Adipocyte (in vitro differentiated cells): ENCODE data around the gene MTARC2.
"Not testable (repeated sequence)": the region's sequence is repeated elsewhere in the genome, so short reads cannot be mapped to it uniquely, and the experiment has no call there.

Experiments
- DNase-seq: peaks from one replicate; pipeline ENCODE4 v3.0.0-alpha.2; 2015; ENCODE audit warnings: low read depth
- H3K27me3 ChIP-seq: replicated peaks from 2 replicates; pipeline ENCODE4 v1.7.0; 2013; ENCODE audit warnings: mild to moderate bottlenecking, low read length, moderate library complexity; ENCODE audit not compliant: control insufficient read depth, insufficient read depth
- H3K36me3 ChIP-seq: 2 replicates; pipeline ENCODE4 v1.7.0; 2013; ENCODE audit warnings: low read length, mild to moderate bottlenecking, moderate library complexity; ENCODE audit not compliant: control insufficient read depth, insufficient read depth, severe bottlenecking
- H3K4me1 ChIP-seq: 2 replicates; pipeline ENCODE4 v1.7.0; 2013; ENCODE audit warnings: mild to moderate bottlenecking, low read length, moderate library complexity; ENCODE audit not compliant: control insufficient read depth, insufficient read depth
- H3K4me3 ChIP-seq: 2 replicates; pipeline ENCODE4 v1.7.0; 2013; ENCODE audit warnings: mild to moderate bottlenecking, low read length, moderate library complexity
- H3K9ac ChIP-seq: 2 replicates; pipeline ENCODE4 v1.7.0; 2013; ENCODE audit warnings: mild to moderate bottlenecking, low read length, moderate library complexity
- H3K9me3 ChIP-seq: 2 replicates; pipeline ENCODE4 v1.7.0; 2013; ENCODE audit warnings: mild to moderate bottlenecking, low read length, moderate library complexity; ENCODE audit not compliant: control insufficient read depth

MTARC2 gene

DNA sequence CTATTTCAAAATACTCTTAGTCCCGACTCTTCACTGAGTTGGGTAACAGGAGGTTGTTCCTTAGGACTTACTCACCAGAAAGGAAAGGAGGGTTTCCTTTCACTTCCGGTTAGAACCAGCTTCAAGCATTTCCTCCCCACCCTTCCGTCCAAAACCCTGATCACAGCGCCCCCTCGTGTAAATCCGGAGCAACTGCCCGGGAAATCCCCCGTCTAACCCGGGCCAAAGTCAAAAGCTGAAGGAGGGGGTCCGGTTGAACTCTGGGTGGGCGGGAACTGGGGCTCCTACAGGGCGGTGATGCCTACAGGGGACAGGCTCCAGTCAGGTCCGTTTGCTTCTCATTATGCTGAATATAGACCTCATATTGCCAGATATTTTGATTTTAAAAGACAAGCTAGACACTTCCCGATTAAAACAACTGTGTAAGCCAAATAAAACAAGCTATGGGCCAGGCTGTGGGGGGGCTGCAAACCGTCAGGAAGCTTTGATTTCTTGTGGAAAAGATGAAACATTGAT, 15.0 kb upstream of the MTARC2 start:
- Histone ChIP-seq H3K36me3 (no peaks in the 10 kb centered on the region), H3K4me3 (peak overlapping the region; percentile 64), H3K9me3 (no peaks in the 10 kb centered on the region), H3K9ac (peak overlapping the region; percentile 77), H3K27me3 (no peaks in the 10 kb centered on the region), H3K4me1 (peaks cover 41% of the 10 kb centered on the region)
- DNase-seq: peak; percentile 96

DNA sequence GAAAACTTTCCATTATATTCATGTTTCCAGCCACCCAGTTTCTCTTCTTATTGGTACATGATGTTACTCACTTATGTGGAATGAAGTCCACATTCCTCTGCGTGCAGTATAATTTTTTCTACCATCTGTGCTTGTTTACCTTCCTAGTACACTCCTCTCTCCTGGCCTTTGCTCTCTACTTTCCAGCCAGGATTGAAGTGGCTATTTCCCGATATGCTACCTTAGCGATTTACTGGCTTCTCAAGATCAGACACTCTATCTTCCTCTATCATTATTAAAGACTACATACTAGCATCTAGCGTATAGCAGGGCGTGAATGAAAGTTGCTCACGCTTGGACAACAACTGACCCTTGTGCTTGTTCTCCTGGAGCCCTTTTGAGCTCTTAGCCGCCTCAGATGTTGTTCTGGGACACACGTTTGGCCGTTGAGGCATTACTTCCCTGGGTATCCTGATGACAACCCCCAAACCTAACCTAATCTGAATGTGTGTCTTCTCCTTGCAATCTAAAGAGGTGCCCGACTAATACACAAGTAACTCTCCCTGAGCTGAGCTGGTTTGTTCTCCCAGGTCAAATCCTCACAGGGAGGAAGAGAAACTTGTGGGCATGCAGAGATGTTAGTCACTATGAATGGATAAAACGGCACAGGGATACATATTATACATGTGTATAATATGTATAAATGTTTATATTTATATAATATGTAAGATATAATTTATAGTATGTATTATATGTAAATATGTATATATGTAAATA, 13.4 kb upstream of the MTARC2 start:
- Histone ChIP-seq H3K27me3 (no peaks in the 10 kb centered on the region), H3K9ac (no peak overlapping the region), H3K9me3 (no peaks in the 10 kb centered on the region), H3K4me3 (no peak overlapping the region), H3K4me1 (peaks cover 41% of the 10 kb centered on the region), H3K36me3 (no peaks in the 10 kb centered on the region)
- peak; percentile 72 for DNase-seq

GRCh38 chr1:220736283-220736682, 11.8 kb upstream of the MTARC2 start:
- not testable (repeated sequence) for H3K9me3 ChIP-seq, H3K4me3 ChIP-seq, H3K27me3 ChIP-seq, H3K36me3 ChIP-seq, DNase-seq, H3K9ac ChIP-seq
- H3K4me1 ChIP-seq: peaks cover 29% of the 10 kb centered on the region

DNA sequence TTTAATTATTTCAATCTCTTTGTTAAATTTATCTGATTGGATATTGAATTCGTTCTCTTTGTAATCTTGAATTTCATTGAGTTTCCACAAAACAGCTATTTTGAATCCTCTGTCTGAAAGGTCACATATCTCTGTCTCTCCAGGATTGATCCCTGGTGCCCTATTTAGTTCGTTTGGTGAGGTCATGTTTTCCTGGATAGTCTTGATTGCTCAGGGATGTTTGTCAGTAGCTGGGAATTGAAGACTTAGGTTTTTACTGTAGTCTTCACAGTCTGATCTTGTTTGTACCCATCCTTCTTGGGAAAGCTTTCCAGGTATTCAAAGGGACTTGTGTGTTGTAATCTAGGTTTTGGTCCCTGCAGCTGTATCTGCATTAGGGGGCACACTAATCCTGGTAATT, 6.8 kb upstream of the MTARC2 start:
- H3K4me3 ChIP-seq: no peak overlapping the region
- no peaks in the 10 kb centered on the region for H3K27me3 ChIP-seq
- no peak overlapping the region for H3K9ac ChIP-seq
- no peaks in the 10 kb centered on the region for H3K9me3 ChIP-seq
- DNase-seq: no peak
- no peaks in the 10 kb centered on the region for H3K4me1 ChIP-seq
- no peaks in the 10 kb centered on the region for H3K36me3 ChIP-seq

- Histone ChIP-seq H3K9me3 (no peaks in the 10 kb centered on the region), H3K9ac (no peak overlapping the region), H3K36me3 (no peaks in the 10 kb centered on the region), H3K4me3 (no peak overlapping the region), H3K4me1 (no peaks in the 10 kb centered on the region), H3K27me3 (no peaks in the 10 kb centered on the region)
- no peak for DNase-seq
Measured at GRCh38 chr1:220741825-220742224, 6.3 kb upstream of the MTARC2 start.

DNA sequence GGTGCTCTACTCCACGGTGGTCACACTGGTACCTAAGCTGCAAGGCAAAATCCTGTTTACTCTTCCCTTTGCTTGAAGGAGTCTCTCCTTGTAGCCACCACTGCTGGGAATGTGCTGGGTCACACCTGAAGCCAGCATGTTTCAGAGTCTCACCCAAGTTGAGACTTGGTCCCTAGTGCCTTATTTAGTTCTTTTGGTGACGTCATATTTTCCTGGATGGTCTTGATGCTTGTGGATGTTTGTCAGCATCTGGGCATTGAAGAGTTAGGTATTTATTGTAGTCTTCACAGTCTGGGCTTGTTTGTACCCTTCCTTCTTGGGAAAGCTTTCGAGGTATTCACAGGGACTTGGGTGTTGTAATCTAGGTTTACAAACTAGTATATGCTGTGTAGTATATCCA, 5.6 kb upstream of the MTARC2 start:
- DNase-seq: no peak
- H3K4me1 ChIP-seq: peaks cover 4% of the 10 kb centered on the region
- no peak overlapping the region for H3K9ac ChIP-seq
- no peaks in the 10 kb centered on the region for H3K36me3 ChIP-seq
- no peaks in the 10 kb centered on the region for H3K9me3 ChIP-seq
- H3K27me3 ChIP-seq: no peaks in the 10 kb centered on the region
- H3K4me3 ChIP-seq: no peak overlapping the region

- Histone ChIP-seq H3K9ac (no peak overlapping the region), H3K36me3 (no peaks in the 10 kb centered on the region), H3K4me3 (no peak overlapping the region), H3K4me1 (peaks cover 30% of the 10 kb centered on the region), H3K9me3 (no peaks in the 10 kb centered on the region), H3K27me3 (no peaks in the 10 kb centered on the region)
- no peak for DNase-seq
Measured at GRCh38 chr1:220746851-220747250, 1.3 kb upstream of the MTARC2 start.

DNA sequence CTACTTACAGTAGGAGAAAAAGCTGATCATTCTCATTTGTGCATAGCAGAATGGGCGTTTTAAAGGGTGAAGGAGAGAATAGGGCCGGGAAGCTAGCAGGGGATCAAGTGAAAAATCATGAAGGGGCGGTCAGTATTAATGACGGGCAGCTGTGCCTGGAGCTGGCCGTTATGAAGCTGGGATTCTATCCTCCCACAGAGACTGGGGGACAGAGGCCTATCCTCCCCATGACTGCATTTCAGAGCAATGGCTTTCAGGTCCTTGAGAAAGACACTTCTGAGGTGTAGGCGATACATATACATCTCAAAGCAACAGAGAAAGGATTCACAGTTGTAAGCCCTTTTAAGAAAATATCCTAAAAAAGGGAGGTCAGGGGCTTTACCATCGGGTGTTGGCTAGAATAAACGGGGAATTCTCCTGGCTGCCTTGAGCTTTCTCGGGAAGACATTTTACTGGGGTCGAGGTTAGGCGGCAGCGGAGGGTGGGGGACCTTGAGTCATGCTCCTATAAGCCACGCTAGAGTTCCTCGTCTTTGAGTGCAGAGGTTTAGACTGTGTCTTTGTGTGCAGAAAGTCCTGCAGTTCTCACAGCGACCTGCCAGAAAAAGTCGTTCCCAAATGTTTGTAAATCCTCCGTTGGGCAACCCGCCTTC, 559 bp upstream of the MTARC2 start:
- Histone ChIP-seq H3K4me1 (peaks cover 30% of the 10 kb centered on the region), H3K9me3 (no peaks in the 10 kb centered on the region), H3K9ac (peak overlapping the region; percentile 90), H3K27me3 (no peaks in the 10 kb centered on the region), H3K36me3 (no peaks in the 10 kb centered on the region), H3K4me3 (peak overlapping the region; percentile 89)
- DNase-seq: no peak

GRCh38 chr1:220748936-220749335, 814 bp downstream of the MTARC2 start:
- no peaks in the 10 kb centered on the region for H3K36me3 ChIP-seq
- no peaks in the 10 kb centered on the region for H3K9me3 ChIP-seq
- DNase-seq: peak; percentile 17
- H3K9ac ChIP-seq: peak overlapping the region; percentile 90
- no peaks in the 10 kb centered on the region for H3K27me3 ChIP-seq
- peak overlapping the region; percentile 89 for H3K4me3 ChIP-seq
- peaks cover 35% of the 10 kb centered on the region for H3K4me1 ChIP-seq

DNA sequence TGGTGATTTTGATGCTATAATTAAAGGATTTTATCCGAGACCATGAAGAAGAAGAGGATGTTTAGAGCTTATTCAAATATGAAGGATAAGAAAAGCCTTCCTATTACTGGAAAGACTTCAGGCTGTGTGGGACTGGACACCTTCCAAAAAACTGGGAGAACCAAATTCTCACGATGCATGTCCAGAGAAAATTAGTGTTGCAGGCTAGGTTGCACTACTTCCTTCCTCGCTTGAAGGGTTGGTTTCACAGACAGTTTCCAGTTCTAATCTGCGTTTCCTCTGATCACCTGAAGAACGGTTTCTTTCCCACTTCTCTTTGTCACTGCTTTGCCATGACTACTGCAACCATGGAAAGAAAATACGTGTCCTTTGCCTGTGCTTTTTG, 2.0 kb downstream of the MTARC2 start:
- peaks cover 35% of the 10 kb centered on the region for H3K4me1 ChIP-seq
- no peaks in the 10 kb centered on the region for H3K9me3 ChIP-seq
- H3K36me3 ChIP-seq: peaks cover 5% of the 10 kb centered on the region
- H3K9ac ChIP-seq: peak overlapping the region; percentile 8
- peak; percentile 26 for DNase-seq
- no peaks in the 10 kb centered on the region for H3K27me3 ChIP-seq
- peak overlapping the region; percentile 89 for H3K4me3 ChIP-seq

- DNase-seq: no peak
- Histone ChIP-seq H3K9me3 (no peaks in the 10 kb centered on the region), H3K9ac (peak overlapping the region; percentile 17), H3K27me3 (no peaks in the 10 kb centered on the region), H3K4me3 (peak overlapping the region; percentile 89), H3K4me1 (peaks cover 35% of the 10 kb centered on the region), H3K36me3 (peaks cover 15% of the 10 kb centered on the region)
Measured at GRCh38 chr1:220751111-220751510, 3.0 kb downstream of the MTARC2 start.
